ENCODE data around the gene ABCC11. TPM values are rescaled to one million over a fixed set of nuclear protein-coding genes. Genes with fewer than 3 reads are reported as not detected.

ABCC11 gene
- total and polyA plus RNA-seq, 7 donors, result 0.14 to 0.28 TPM; not detected in 5

DNA sequence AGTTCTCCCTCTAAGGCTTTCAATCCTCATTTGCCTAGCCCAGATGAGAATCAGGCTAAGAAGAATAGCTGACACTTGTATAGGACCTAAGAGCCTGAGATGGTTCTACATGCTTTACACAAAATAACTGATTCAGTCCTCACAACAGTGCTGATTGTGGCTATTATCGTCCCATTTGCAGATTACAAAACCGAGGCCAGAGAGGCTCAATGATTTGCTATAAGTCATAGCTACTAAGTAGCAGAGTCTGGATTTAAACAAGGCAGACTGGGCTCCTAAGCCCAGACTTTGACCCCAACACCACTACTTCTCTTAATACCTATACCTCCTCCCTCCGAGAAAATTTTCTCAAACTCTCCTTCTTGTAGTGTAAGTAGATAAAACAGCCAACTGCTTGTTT is 114.6 kb downstream of the ABCC11 start:
- WGBS, 2 donors, result 80 to 85% methylated on average over 3 of the region's 3 CpGs
- H3K9me3 ChIP-seq, result no peaks in the 10 kb centered on the region
- H3K27me3 ChIP-seq, result no peaks in the 10 kb centered on the region
- no peak overlapping the region for H3K27ac ChIP-seq
- DNase-seq, result no peak
- intact Hi-C loops (cut with DNase I), result no loop called here
- no peak for TF ChIP-seq CTCF (IDR thresholded peaks at IDR 0.05)
- no peak for TF ChIP-seq POLR2AphosphoS5 (IDR thresholded peaks at IDR 0.05)
- TF ChIP-seq EP300 (IDR thresholded peaks at IDR 0.05), result no peak
- TF ChIP-seq POLR2A (IDR thresholded peaks at IDR 0.05), result no peak
- no peak overlapping the region for H3K4me3 ChIP-seq
- H3K4me1 ChIP-seq, result no peaks in the 10 kb centered on the region
- no peaks in the 10 kb centered on the region for H3K36me3 ChIP-seq

GRCh38 chr16:48131201-48131935 is 116.0 kb downstream of the ABCC11 start:
- intact Hi-C loops (cut with DNase I), result no loop called here
- TF ChIP-seq CTCF (IDR thresholded peaks at IDR 0.05), result no peak
- TF ChIP-seq POLR2A (IDR thresholded peaks at IDR 0.05), result no peak
- no peak for TF ChIP-seq EP300 (IDR thresholded peaks at IDR 0.05)
- TF ChIP-seq POLR2AphosphoS5 (IDR thresholded peaks at IDR 0.05), result no peak
- H3K27me3 ChIP-seq, result no peaks in the 10 kb centered on the region
- no peaks in the 10 kb centered on the region for H3K4me1 ChIP-seq
- DNase-seq, result no peak
- no peaks in the 10 kb centered on the region for H3K9me3 ChIP-seq
- H3K4me3 ChIP-seq, result no peak overlapping the region
- H3K36me3 ChIP-seq, result no peaks in the 10 kb centered on the region
- 83 to 90% methylated on average over 6 of the region's 6 CpGs for WGBS, 2 donors
- no peak overlapping the region for H3K27ac ChIP-seq

DNA sequence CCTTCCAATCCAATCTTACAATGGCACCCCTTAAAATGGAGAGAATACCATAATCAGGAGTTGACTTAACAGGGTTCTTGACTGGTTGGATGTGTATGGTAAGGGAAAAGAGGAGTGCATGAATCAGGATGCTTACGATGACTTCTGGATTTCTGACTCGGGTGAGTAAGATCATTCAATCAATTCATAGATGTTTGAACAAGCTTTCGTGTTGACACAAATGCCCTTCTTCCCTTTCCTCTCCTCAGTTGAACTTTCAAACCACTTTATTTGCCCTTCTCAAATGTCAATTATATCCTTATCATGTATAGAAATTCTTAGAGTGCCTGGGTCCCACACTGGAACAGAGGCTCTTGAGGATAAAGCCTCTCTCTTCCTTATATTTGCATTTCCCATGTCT is 117.4 kb downstream of the ABCC11 start:
- no peak for DNase-seq
- H3K36me3 ChIP-seq, result no peaks in the 10 kb centered on the region
- 37 to 82% methylated on average over 3 of the region's 3 CpGs for WGBS, 2 donors
- intact Hi-C loops (cut with DNase I), result no loop called here
- H3K4me3 ChIP-seq, result no peak overlapping the region
- TF ChIP-seq EP300 (IDR thresholded peaks at IDR 0.05) (no peak), POLR2A (IDR thresholded peaks at IDR 0.05) (no peak), POLR2AphosphoS5 (IDR thresholded peaks at IDR 0.05) (no peak), CTCF (IDR thresholded peaks at IDR 0.05) (no peak)
- H3K27me3 ChIP-seq, result no peaks in the 10 kb centered on the region
- no peak overlapping the region for H3K27ac ChIP-seq
- H3K4me1 ChIP-seq, result no peaks in the 10 kb centered on the region
- no peaks in the 10 kb centered on the region for H3K9me3 ChIP-seq

DNA sequence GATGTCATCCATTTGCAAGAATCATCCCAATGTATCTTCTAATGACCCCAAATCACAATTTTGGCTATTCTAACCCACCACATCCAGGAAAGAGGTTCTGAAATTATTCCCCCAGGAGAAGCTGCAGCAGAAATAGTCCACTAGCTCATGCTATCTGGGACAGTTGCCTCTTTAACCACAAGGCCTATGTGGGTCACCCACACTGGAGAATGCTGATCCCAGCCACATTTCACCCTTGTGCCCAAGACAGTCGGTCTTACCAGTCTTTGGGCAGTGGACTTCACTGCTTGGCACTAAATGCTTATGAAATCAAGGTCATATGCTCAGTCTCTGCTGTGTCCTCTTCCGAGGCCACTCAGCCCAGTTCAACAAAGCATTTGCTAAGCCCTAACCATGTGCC is 118.6 kb downstream of the ABCC11 start:
- no peak for DNase-seq
- H3K9me3 ChIP-seq, result no peaks in the 10 kb centered on the region
- intact Hi-C loops (cut with DNase I), result no loop called here
- H3K4me1 ChIP-seq, result no peaks in the 10 kb centered on the region
- WGBS, 2 donors, result 81% methylated on average over 2 of the region's 2 CpGs
- no peaks in the 10 kb centered on the region for H3K36me3 ChIP-seq
- H3K4me3 ChIP-seq, result no peak overlapping the region
- no peaks in the 10 kb centered on the region for H3K27me3 ChIP-seq
- TF ChIP-seq POLR2A (IDR thresholded peaks at IDR 0.05), result no peak
- TF ChIP-seq EP300 (IDR thresholded peaks at IDR 0.05), result no peak
- no peak for TF ChIP-seq POLR2AphosphoS5 (IDR thresholded peaks at IDR 0.05)
- no peak for TF ChIP-seq CTCF (IDR thresholded peaks at IDR 0.05)
- H3K27ac ChIP-seq, result no peak overlapping the region

Data from sigmoid colon (tissue), 7 donors.